ENCODE data around the gene GALNT10. TPM values are rescaled to one million over a fixed set of nuclear protein-coding genes. Genes with fewer than 3 reads are reported as not detected.

Gene GALNT10
- polyA plus RNA-seq, 1 of the 3 experiments (the other 2 are of a cell fraction) = 56.3 TPM

DNA sequence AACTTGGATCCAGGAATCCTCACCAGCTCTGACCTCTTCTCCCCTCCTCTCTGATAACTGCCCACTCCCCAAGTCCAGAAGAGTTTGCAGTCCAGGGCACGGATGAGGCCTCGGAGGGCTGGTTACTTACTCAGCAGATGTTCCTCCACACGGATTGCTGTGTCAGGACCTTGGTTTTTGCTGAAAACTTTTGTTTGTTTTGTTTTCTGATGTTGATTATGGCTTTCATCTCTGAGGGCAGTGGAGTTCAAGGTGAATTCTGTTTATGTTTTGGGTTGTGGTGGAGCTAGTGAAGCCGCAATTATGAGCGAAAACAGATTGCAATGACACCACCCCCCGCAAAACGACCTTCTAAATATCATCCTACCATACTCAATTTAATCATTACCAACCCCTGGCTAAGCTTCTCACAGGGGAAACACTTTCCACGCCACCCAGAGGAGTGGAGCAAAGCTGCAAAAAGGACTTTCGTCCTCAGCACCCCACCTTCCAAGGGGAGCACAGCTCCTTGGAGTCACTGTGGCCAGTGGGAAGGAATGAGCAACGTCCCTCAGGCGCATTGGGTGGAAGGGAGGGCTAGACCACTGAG lies 162.5 kb downstream of the GALNT10 start:
- Histone ChIP-seq H3K4me1 (ENCODE audit: control insufficient read depth in 1 of 2, insufficient read depth in 2 of 2, low read depth in 1 of 2, low read length in 1 of 2) (peaks cover 7 to 19% of the 10 kb centered on the region in 2 experiments), H3F3A (replicated peaks; ENCODE audit: insufficient read depth) (no peaks in the 10 kb centered on the region), H3K4me3 (ENCODE audit: low read depth in 2 of 2, low read length in 1 of 2) (no peak overlapping the region), H3K4me2 (no peak overlapping the region), H3K9ac (no peak overlapping the region), H3K27me3 (ENCODE audit: insufficient read depth) (no peaks in the 10 kb centered on the region), H3K9me2 (no peaks in the 10 kb centered on the region), H2AFZ (ENCODE audit: low read depth) (no peak overlapping the region), H3K9me3 (no peaks in the 10 kb centered on the region), H3K36me3 (replicated peaks in 1 of 2; ENCODE audit: control insufficient read depth in 1 of 2, insufficient read depth in 2 of 2, low read length in 1 of 2) (peaks cover 3 to 12% of the 10 kb centered on the region in 2 experiments), H3K27ac (ENCODE audit: low read depth in 2 of 2, low read length in 1 of 2) (no peak overlapping the region), H3K79me2 (ENCODE audit: insufficient read depth) (peaks cover 84% of the 10 kb centered on the region), H4K20me1 (ENCODE audit: insufficient read depth) (no peaks in the 10 kb centered on the region)
- ChIA-PET CTCF (interaction anchor here (0.7 to 1.2 kb wide), 2 partner anchors 9 to 12 kb away, joined by 3 read pairs; no protein-coding TSS in a partner anchor), POLR2A (no interaction called here)
- no peak for DNase-seq
- WGBS (ENCODE audit: low lambda C conversion rate) = 94% methylated on average over 11 of the region's 11 CpGs
- no peak for TF ChIP-seq YY1 (IDR thresholded peaks at IDR 0.05; ENCODE audit: low read depth)
- no peak for TF ChIP-seq RAD21 (IDR thresholded peaks at IDR 0.05; ENCODE audit: low read length)
- no peak for TF ChIP-seq TEAD4 (IDR thresholded peaks at IDR 0.05; ENCODE audit: borderline replicate concordance, insufficient read depth)
- no peak for TF ChIP-seq RCOR1 (IDR thresholded peaks at IDR 0.05; ENCODE audit: low read length)
- no peak for TF ChIP-seq ELF1 (IDR thresholded peaks at IDR 0.05)
- TF ChIP-seq GABPA (IDR thresholded peaks at IDR 0.05; ENCODE audit: low read depth) = no peak
- TF ChIP-seq FOSL2 (IDR thresholded peaks at IDR 0.05; ENCODE audit: borderline replicate concordance, low read depth) = no peak
- TF ChIP-seq, protein P1, sequence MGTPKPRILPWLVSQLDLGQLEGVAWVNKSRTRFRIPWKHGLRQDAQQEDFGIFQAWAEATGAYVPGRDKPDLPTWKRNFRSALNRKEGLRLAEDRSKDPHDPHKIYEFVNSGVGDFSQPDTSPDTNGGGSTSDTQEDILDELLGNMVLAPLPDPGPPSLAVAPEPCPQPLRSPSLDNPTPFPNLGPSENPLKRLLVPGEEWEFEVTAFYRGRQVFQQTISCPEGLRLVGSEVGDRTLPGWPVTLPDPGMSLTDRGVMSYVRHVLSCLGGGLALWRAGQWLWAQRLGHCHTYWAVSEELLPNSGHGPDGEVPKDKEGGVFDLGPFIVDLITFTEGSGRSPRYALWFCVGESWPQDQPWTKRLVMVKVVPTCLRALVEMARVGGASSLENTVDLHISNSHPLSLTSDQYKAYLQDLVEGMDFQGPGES (IDR thresholded peaks at IDR 0.05; ENCODE audit: low read depth, low read length) = no peak
- TF ChIP-seq, protein P2, sequence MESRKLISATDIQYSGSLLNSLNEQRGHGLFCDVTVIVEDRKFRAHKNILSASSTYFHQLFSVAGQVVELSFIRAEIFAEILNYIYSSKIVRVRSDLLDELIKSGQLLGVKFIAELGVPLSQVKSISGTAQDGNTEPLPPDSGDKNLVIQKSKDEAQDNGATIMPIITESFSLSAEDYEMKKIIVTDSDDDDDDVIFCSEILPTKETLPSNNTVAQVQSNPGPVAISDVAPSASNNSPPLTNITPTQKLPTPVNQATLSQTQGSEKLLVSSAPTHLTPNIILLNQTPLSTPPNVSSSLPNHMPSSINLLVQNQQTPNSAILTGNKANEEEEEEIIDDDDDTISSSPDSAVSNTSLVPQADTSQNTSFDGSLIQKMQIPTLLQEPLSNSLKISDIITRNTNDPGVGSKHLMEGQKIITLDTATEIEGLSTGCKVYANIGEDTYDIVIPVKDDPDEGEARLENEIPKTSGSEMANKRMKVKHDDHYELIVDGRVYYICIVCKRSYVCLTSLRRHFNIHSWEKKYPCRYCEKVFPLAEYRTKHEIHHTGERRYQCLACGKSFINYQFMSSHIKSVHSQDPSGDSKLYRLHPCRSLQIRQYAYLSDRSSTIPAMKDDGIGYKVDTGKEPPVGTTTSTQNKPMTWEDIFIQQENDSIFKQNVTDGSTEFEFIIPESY (IDR thresholded peaks at IDR 0.05; ENCODE audit: borderline replicate concordance, low read depth) = no peak
- TF ChIP-seq EZH2phosphoT487 (IDR thresholded peaks at IDR 0.05; ENCODE audit: borderline replicate concordance, low read depth) = no peak
- no peak for TF ChIP-seq GATA2 (CRISPR knock-in tag; IDR thresholded peaks at IDR 0.05)
- TF ChIP-seq RFX5 (IDR thresholded peaks at IDR 0.05; ENCODE audit: low read length) = no peak
- TF ChIP-seq, protein P3, sequence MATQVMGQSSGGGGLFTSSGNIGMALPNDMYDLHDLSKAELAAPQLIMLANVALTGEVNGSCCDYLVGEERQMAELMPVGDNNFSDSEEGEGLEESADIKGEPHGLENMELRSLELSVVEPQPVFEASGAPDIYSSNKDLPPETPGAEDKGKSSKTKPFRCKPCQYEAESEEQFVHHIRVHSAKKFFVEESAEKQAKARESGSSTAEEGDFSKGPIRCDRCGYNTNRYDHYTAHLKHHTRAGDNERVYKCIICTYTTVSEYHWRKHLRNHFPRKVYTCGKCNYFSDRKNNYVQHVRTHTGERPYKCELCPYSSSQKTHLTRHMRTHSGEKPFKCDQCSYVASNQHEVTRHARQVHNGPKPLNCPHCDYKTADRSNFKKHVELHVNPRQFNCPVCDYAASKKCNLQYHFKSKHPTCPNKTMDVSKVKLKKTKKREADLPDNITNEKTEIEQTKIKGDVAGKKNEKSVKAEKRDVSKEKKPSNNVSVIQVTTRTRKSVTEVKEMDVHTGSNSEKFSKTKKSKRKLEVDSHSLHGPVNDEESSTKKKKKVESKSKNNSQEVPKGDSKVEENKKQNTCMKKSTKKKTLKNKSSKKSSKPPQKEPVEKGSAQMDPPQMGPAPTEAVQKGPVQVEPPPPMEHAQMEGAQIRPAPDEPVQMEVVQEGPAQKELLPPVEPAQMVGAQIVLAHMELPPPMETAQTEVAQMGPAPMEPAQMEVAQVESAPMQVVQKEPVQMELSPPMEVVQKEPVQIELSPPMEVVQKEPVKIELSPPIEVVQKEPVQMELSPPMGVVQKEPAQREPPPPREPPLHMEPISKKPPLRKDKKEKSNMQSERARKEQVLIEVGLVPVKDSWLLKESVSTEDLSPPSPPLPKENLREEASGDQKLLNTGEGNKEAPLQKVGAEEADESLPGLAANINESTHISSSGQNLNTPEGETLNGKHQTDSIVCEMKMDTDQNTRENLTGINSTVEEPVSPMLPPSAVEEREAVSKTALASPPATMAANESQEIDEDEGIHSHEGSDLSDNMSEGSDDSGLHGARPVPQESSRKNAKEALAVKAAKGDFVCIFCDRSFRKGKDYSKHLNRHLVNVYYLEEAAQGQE (IDR thresholded peaks at IDR 0.05; ENCODE audit: low read depth, low read length) = no peak
- no peak for TF ChIP-seq SIN3A (IDR thresholded peaks at IDR 0.05; ENCODE audit: borderline replicate concordance, low read depth, low read length)
- no peak for TF ChIP-seq TAF1 (IDR thresholded peaks at IDR 0.05; ENCODE audit: borderline replicate concordance, low read depth, low read length)
- no peak for TF ChIP-seq CHD2 (IDR thresholded peaks at IDR 0.05; ENCODE audit: low read length, partially characterized antibody)
- TF ChIP-seq NRF1 (IDR thresholded peaks at IDR 0.05; ENCODE audit: low read depth, low read length) = no peak
- TF ChIP-seq MXI1 (IDR thresholded peaks at IDR 0.05; ENCODE audit: low read depth, low read length) = no peak
- TF ChIP-seq FOXM1 (IDR thresholded peaks at IDR 0.05; ENCODE audit: low read depth) = no peak
- TF ChIP-seq, protein P4, sequence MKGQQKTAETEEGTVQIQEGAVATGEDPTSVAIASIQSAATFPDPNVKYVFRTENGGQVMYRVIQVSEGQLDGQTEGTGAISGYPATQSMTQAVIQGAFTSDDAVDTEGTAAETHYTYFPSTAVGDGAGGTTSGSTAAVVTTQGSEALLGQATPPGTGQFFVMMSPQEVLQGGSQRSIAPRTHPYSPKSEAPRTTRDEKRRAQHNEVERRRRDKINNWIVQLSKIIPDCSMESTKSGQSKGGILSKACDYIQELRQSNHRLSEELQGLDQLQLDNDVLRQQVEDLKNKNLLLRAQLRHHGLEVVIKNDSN (IDR thresholded peaks at IDR 0.05; ENCODE audit: borderline replicate concordance, low read depth) = no peak
